Astrocyte of the spinal cord (primary cell): Measurements from ENCODE around the gene ICE1.
"Not testable (repeated sequence)": the region's sequence is repeated elsewhere in the genome, so short reads cannot be mapped to it uniquely, and the experiment has no call there.

Experiments
- DNase-seq: peaks from one replicate; pipeline ENCODE4 v3.0.0; 2011; ENCODE audit warnings: low read depth, low spot score
- H3K4me3 ChIP-seq: 2 replicates; pipeline ENCODE4 v1.5.1; 2011; ENCODE audit warnings: low read depth, mild to moderate bottlenecking, low read length, moderate library complexity
- in situ Hi-C: cut with HindIII; loops from 2 replicates; pipeline ENCODE4 v1.10.0; 2017; ENCODE audit warnings: low sequenced_read_pairs
- TF ChIP-seq, protein P1 (sequence below): IDR thresholded peaks from 2 replicates; pipeline ENCODE4 v1.5.1; 2012; ENCODE audit warnings: low read depth, mild to moderate bottlenecking, low read length, inconsistent platforms

The ICE1 gene

DNA sequence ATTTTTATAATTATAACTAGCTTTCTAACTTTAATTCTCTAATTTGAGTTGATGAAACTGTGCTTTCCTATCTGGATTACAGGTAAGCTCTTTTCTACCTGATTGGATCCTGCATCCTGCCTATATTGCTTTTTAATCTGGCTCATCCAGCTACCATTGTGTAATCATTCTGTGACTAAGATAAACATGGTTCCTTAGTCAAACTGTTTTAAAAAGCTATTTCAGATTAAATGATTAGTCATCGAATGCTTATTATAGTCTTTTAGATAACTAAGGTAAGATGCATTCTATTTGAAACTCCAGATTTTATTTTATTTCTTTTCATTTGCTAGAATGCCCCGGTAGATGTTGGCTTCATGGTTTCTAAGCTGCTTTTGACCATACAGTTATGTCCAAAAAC is 50.7 kb downstream of the ICE1 start:
- TF ChIP-seq, protein P1, sequence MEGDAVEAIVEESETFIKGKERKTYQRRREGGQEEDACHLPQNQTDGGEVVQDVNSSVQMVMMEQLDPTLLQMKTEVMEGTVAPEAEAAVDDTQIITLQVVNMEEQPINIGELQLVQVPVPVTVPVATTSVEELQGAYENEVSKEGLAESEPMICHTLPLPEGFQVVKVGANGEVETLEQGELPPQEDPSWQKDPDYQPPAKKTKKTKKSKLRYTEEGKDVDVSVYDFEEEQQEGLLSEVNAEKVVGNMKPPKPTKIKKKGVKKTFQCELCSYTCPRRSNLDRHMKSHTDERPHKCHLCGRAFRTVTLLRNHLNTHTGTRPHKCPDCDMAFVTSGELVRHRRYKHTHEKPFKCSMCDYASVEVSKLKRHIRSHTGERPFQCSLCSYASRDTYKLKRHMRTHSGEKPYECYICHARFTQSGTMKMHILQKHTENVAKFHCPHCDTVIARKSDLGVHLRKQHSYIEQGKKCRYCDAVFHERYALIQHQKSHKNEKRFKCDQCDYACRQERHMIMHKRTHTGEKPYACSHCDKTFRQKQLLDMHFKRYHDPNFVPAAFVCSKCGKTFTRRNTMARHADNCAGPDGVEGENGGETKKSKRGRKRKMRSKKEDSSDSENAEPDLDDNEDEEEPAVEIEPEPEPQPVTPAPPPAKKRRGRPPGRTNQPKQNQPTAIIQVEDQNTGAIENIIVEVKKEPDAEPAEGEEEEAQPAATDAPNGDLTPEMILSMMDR: no peak
- in situ Hi-C loops: no loop called here
- H3K4me3 ChIP-seq: no peak overlapping the region
- DNase-seq: no peak

DNA sequence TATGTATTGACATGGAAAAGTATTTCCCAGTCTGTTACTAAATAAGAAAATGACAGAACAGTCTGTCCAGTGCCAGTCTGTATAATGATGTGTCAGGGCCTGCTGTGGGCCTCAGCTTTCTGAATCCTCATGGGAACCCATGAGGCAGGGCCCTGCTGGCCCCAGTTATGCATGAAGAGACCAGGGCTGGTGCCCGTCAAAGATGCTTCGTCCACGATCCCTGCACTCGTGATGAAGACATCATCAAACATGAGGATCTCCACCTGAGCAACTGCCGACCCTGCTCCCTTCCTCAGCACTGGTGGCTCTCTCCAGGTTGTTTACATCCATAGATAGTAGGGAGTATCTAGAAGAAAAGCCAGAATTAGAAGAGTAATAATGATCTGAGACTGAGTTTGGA is 52.5 kb downstream of the ICE1 start:
- DNase-seq: no peak
- no peak overlapping the region for H3K4me3 ChIP-seq
- TF ChIP-seq, protein P1: no peak
- in situ Hi-C loops: no loop called here

DNA sequence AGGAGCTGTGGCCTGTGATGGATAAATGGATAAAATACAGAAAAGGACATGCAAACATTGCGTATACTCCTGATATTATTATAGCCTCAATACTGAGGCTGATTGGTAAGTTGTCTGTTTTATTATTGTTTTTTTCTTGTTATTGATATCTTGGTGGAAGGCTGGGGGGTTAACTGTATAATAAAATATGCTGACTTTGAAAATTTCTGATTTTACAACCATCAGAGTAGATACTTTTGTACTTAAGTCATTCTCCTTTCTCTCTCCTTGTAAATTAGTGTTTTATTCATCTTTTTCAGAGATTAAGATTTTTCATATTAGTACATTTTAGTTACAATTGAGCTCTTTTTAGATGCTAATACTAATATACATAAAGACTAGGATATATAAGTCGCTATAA is 53.5 kb downstream of the ICE1 start:
- no peak for DNase-seq
- TF ChIP-seq, protein P1: no peak
- in situ Hi-C loops: no loop called here
- no peak overlapping the region for H3K4me3 ChIP-seq

DNA sequence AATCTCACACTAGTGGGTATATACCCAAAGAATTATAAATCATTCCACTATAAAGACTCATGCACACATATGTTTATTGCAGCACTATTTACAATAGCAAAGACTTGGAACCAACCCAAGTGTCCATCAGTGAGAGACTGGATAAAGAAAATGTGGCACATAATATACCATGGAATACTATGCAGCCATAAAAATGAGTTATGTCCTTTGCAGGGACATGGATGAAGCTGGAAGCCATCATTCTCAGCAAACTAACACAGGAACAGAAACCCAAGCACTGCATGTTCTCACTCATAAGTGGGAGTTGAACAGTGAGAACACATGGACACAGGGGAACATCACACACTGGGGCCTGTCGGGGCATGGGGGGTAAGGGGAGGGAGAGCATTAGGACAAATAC is 57.1 kb downstream of the ICE1 start:
- DNase-seq, in situ Hi-C loops, H3K4me3 ChIP-seq: not testable (repeated sequence)

DNA sequence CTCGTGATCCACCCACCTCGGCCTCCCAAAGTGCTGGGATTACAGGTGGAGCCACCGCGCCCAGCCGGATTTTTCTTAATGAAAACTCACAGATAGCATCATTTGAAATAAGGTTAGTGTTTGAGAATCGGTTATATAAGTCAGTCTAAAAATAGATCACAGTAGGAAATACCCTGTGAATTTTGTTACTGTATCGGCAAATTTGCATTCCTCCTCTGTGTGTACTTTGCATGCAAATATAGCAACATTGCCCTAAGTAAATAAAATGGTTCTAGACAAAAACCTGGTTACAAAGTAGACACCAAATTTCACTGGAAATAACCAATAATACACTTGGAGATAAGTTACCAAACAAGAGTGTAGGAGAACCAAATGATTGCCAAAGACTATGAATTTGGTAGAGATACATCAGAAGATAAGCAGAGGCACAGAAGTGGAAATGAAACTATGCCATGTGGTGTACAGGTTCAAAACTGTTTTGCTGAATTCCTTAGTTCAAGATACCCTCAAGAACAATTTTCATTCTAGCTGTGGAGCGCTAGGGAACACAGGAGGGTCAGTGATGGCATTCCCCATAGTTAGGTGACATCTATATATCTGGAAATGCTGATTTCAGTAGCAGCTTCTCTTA is 58.1 kb downstream of the ICE1 start:
- no peak overlapping the region for H3K4me3 ChIP-seq
- in situ Hi-C loops: no loop called here
- TF ChIP-seq, protein P1: no peak
- no peak for DNase-seq

DNA sequence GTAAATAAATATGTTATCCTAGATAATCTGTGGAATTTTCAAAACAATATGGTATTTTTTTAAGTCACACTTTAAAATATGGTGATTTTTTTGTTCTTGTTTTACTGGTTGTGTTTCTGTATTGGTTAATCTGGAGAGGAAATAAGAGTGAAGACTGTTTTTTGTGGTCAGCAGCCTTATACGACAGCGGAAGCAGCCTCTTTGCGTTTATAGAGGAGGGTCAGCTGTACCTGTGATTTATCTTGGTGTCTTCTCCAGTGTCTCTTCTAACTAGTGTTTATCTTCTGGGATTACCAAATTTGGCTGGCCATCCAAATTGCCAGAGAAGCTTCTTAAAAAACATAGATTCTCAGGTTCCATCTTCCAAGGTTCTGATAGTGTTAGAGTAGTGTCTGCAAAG is 58.7 kb downstream of the ICE1 start:
- in situ Hi-C loops: no loop called here
- DNase-seq: no peak
- no peak overlapping the region for H3K4me3 ChIP-seq
- TF ChIP-seq, protein P1: no peak

DNA sequence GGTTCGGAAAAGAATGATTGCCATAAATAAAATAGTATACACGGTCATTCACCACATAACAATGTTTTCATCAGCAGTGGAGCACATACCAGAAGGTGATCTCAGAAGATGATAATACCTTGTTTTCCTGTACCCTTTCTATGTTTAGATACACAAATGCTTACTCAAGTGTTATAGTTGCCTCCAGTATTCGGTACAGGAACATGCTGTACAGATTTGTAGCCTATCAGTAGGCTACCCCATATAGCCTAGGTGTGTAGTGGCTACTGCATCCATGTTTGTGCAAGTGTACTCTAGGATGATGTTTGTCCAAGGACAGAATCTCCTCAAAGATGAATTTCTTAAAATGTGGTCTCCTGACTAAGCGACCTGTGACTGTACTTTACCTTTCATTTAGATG is 59.2 kb downstream of the ICE1 start:
- TF ChIP-seq, protein P1: no peak
- in situ Hi-C loops: no loop called here
- no peak for DNase-seq
- H3K4me3 ChIP-seq: no peak overlapping the region
